Brain microvascular endothelial cell (primary cell): Measurements from ENCODE around the gene PBRM1.
"Not testable (repeated sequence)": the region's sequence is repeated elsewhere in the genome, so short reads cannot be mapped to it uniquely, and the experiment has no call there.

Source experiments
- DNase-seq: peaks from one replicate; pipeline ENCODE4 v3.0.0-alpha.2; 2020
- H3K27ac ChIP-seq: fragments of 250-450 bp; sonication (Bioruptor Pico); 2 replicates; pipeline ENCODE4 v1.5.1; 2020; ENCODE audit warnings: mild to moderate bottlenecking, moderate library complexity
- H3K27me3 ChIP-seq: fragments of 250-450 bp; sonication (Bioruptor Pico); replicated peaks from 2 replicates; pipeline ENCODE4 v1.5.1; 2020; ENCODE audit warnings: mild to moderate bottlenecking
- H3K36me3 ChIP-seq: fragments of 250-450 bp; sonication (Bioruptor Pico); replicated peaks from 2 replicates; pipeline ENCODE4 v1.5.1; 2020; ENCODE audit warnings: mild to moderate bottlenecking
- H3K4me3 ChIP-seq: 2 replicates; pipeline ENCODE4 v1.5.1; 2011; ENCODE audit warnings: low read depth, mild to moderate bottlenecking, control low read depth, low read length, moderate library complexity
- in situ Hi-C: cut with HindIII; loops from 2 replicates; pipeline ENCODE4 v1.10.0; 2017; ENCODE audit warnings: low sequenced_read_pairs, low pct_ligation_motif_present
- TF ChIP-seq, protein P1 (sequence below): IDR thresholded peaks from 2 replicates; pipeline ENCODE4 v1.5.1; 2011; ENCODE audit warnings: low read depth, mild to moderate bottlenecking, moderate library complexity, low read length, control low read depth, inconsistent platforms; ENCODE audit errors: missing control alignments

The PBRM1 gene

DNA sequence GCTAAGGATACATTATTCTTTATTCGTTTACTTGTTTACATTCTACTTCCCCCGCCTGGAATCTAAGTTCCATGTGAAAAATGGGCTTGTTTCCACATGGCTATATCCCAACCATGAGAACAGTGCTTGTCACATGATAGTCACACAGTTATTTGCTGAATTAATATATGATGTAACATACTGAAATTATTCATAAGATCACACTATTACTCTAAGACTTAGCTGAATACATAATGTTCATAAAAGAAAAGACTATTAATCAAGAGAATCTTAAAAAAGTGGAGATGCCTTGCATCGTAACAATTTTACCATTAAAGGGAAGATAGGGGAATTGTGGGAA, 6.5 kb downstream of the PBRM1 start:
- H3K4me3 ChIP-seq, result no peak overlapping the region
- peaks cover 39% of the 10 kb centered on the region for H3K36me3 ChIP-seq
- H3K27me3 ChIP-seq, result no peaks in the 10 kb centered on the region
- TF ChIP-seq, protein P1, sequence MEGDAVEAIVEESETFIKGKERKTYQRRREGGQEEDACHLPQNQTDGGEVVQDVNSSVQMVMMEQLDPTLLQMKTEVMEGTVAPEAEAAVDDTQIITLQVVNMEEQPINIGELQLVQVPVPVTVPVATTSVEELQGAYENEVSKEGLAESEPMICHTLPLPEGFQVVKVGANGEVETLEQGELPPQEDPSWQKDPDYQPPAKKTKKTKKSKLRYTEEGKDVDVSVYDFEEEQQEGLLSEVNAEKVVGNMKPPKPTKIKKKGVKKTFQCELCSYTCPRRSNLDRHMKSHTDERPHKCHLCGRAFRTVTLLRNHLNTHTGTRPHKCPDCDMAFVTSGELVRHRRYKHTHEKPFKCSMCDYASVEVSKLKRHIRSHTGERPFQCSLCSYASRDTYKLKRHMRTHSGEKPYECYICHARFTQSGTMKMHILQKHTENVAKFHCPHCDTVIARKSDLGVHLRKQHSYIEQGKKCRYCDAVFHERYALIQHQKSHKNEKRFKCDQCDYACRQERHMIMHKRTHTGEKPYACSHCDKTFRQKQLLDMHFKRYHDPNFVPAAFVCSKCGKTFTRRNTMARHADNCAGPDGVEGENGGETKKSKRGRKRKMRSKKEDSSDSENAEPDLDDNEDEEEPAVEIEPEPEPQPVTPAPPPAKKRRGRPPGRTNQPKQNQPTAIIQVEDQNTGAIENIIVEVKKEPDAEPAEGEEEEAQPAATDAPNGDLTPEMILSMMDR, result no peak
- H3K27ac ChIP-seq, result no peak overlapping the region
- no peak for DNase-seq
- in situ Hi-C loops, result no loop called here

DNA sequence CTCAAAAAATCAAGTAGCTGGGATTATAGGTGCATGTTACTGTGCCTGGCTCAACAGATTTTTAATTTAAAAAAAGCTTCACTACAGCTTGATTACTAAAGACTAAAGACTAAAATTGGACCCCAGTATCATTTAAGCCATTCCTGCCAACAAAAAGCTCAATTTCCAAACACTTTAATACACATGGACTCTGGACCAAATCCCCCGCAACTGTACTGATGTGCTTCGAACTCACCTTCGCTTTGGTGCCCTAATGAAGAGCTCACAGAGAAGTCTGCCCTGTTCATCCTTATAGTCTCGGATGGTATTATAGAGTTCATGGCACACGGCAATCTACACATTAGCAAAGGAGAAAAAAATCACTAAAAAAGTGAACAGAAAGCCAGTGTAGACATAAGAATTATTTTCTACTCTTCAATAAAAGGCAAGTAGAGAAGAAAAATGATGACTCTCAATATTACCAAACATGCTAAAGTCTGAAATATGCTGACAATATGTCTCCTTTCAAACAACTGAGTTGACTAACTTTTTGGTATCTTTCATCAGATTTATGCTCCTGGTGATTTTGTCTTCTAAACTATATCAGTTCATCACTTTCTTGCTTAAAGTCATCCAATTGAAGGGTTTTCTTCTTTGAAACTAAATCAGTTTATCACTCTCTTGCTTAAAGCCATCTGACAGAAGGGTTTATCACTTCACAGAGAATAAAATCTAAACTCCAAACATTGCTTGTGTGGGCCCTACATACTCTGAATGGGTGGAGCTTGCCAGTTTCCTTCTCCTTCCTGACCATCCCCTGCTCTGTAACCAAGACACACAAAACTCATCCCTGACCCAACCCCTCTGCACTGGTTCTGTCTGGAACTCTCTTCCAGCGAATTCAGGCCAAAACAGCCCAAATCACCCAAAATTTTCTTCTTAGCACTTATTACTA, 7.2 kb downstream of the PBRM1 start:
- Histone ChIP-seq H3K4me3 (no peak overlapping the region), H3K36me3 (peaks cover 39% of the 10 kb centered on the region), H3K27me3 (no peaks in the 10 kb centered on the region), H3K27ac (no peak overlapping the region)
- in situ Hi-C loops, result no loop called here
- TF ChIP-seq, protein P1, result no peak
- no peak for DNase-seq

DNA sequence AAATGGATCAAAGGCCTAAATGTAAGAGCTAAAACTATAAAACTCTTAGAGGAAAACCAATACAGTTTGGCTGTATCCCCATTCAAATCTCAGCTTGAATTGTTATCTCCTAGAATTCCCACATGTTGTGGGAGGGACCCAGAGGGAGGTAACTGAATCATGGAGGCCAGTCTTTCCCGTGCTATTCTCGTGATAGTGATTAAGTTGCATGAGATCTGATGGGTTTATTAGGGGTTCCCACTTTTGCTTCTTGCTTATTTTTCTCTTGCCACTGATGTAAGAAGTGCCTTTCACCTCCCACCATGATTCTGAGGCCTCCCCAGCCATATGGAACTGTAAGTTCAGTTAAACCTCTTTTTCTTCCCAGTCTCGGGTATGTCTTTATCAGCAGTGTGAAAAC, 9.5 kb downstream of the PBRM1 start:
- H3K36me3 ChIP-seq, result peaks cover 45% of the 10 kb centered on the region
- in situ Hi-C loops, H3K27ac ChIP-seq, DNase-seq, H3K4me3 ChIP-seq, H3K27me3 ChIP-seq: not testable (repeated sequence)

DNA sequence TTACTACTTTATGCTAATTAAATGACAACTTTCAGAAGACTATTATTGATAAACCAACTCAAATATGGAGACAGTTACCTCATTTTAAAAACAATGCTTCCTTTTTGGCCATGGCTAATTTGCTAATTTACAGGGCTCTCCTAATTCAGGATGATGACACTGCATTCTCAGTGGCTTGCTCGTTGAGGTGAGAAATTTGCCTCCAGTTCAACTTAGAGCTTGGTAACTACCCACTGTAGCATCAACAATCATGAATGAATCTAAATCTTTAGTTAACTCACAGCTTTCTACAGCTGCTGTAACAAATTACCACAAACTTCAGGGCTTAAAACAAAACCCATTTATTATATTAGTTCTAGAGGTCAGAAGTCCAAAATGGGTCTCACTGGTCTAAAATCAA, 14.0 kb downstream of the PBRM1 start:
- peaks cover 17% of the 10 kb centered on the region for H3K36me3 ChIP-seq
- H3K27ac ChIP-seq, result peak overlapping the region; percentile 85
- in situ Hi-C loops, result no loop called here
- H3K27me3 ChIP-seq, result no peaks in the 10 kb centered on the region
- TF ChIP-seq, protein P1, result no peak
- no peak for DNase-seq
- H3K4me3 ChIP-seq, result no peak overlapping the region

DNA sequence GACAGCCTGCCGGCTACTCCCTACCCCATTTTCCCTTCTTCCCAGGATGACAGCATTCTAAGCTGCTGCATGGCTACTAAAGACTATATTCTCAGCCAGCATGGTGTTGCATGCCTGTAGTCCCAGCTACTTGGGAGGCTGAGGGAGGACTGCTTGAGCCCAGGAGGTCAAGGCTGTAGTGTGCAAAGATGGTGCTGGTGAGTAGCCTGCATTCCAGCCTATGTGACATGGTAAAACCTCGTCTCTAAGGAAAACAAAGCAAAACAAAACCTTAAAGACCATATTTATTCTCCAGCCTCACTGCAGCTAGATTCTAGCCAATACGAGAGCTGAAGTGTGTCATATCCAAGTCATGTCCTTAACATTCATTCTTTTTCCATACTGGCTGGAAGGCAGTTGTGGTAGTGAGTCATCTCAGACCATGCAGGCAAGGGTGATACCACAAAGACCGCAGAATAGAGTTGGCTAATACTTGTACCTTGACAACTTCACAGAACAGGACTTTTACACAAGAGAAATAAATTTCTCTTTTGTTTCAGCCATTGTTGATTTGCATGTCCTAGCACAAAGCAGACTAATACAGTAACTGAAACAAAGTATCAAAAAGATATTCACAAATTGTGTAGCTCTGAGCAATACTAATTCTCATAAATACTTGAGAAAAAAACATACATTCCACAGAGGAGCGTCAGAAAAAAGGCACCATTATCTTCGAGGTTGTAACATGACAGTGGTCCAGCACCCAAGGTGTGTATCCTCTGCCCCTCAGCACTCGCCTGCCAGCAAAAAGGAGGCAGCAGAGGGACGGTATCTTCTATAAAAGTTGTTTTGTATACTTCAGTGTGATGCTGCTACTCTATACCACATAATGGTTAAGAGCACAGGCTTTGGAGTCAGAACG, 14.8 kb downstream of the PBRM1 start:
- Histone ChIP-seq H3K27ac (peak overlapping the region; percentile 94), H3K4me3 (no peak overlapping the region), H3K27me3 (no peaks in the 10 kb centered on the region), H3K36me3 (peaks cover 15% of the 10 kb centered on the region)
- DNase-seq, result peak; percentile 99
- TF ChIP-seq, protein P1, result no peak
- in situ Hi-C loops, result no loop called here

DNA sequence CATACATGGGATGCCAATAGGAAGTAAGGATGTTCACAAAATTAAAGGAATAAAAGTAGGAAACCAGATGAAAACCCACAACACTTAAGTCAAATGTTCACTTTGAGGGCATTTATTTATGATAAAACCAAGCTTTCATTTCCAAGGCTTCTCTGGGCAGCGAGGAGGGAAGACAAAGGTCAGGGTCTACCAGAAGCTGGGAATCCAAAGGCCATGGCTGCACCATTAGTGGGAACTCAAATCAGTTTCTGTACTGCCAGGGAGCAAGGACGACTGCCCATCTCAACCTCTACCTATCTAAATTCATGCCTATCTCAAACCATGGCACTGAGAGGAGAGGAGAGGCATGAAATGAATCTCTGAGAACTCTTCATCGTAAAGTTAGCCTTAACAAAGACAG, 22.6 kb downstream of the PBRM1 start:
- Histone ChIP-seq H3K36me3 (peaks cover 39% of the 10 kb centered on the region), H3K4me3 (no peak overlapping the region), H3K27ac (no peak overlapping the region), H3K27me3 (no peaks in the 10 kb centered on the region)
- in situ Hi-C loops, result no loop called here
- TF ChIP-seq, protein P1, result no peak
- no peak for DNase-seq
